Panc1 (cell line): Measurements from ENCODE around the gene NMD3. TPM values are rescaled to one million over a fixed set of nuclear protein-coding genes. Genes with fewer than 3 reads are reported as not detected.

Experiments used
- ATAC-seq: fragments of 200-7000 bp; cut with Tn5 transposase; 2 replicates; pipeline ENCODE4 v1.9.1; 2020; ENCODE audit warnings: mild to moderate bottlenecking, moderate library complexity
- BruUV-seq: library from RNA; stranded (reverse); fragments of 400-500 nt; replicated peaks from 2 replicates; lab custom pipeline; 2021; lab: Mats Ljungman, UMichigan
- CTCF ChIA-PET: fragments of 300-600 bp; sonication (Branson Sonifier 250); formaldehyde crosslinking; loops from one replicate; lab custom pipeline; 2022; ENCODE audit warnings: antibody characterized with exemption; lab: Charles Lee
- POLR2A ChIA-PET: fragments of 300-600 bp; sonication (Branson Sonifier 250); formaldehyde crosslinking; loops from one replicate; lab custom pipeline; 2022; ENCODE audit warnings: antibody characterized with exemption; lab: Charles Lee
- DNase-seq: peaks from one replicate; pipeline ENCODE4 v3.0.0-alpha.2; 2010; ENCODE audit warnings: low read depth, low spot score
- H3K27ac ChIP-seq: 2 replicates; pipeline ENCODE4 v1.5.1; 2011; ENCODE audit warnings: mild to moderate bottlenecking, low read length, inconsistent platforms
- H3K27me3 ChIP-seq: fragments of 200-500 bp; sonication (Bioruptor generic); 2 replicates; pipeline ENCODE4 v1.6.0; 2014; ENCODE audit warnings: low read length, inconsistent platforms; ENCODE audit not compliant: control insufficient read depth, insufficient read depth
- H3K36me3 ChIP-seq: fragments of 200-500 bp; sonication (Bioruptor generic); 2 replicates; pipeline ENCODE4 v1.5.1; 2014; ENCODE audit warnings: inconsistent platforms, mild to moderate bottlenecking, low read length, moderate library complexity; ENCODE audit not compliant: control insufficient read depth, insufficient read depth
- H3K4me1 ChIP-seq: 2 replicates; pipeline ENCODE4 v1.5.1; 2011; ENCODE audit warnings: inconsistent platforms, mild to moderate bottlenecking, low read length, moderate library complexity; ENCODE audit not compliant: control insufficient read depth, insufficient read depth
- H3K4me3 ChIP-seq, 2 experiments: 2 replicates each; pipeline ENCODE4 v1.5.1; 2011 to 2012; ENCODE audit warnings: low read depth in 2 of 2, low read length in 2 of 2, mild to moderate bottlenecking in 2 of 2, inconsistent platforms in 1 of 2, moderate library complexity in 1 of 2
- H3K9me3 ChIP-seq: fragments of 200-500 bp; sonication (Bioruptor generic); 2 replicates; pipeline ENCODE4 v1.5.1; 2014; ENCODE audit warnings: low read depth, mild to moderate bottlenecking, inconsistent platforms, low read length, moderate library complexity; ENCODE audit not compliant: control insufficient read depth, insufficient read depth
- POLR2AphosphoS5 ChIP-seq: IDR thresholded peaks from 2 replicates; pipeline ENCODE4 v1.6.1; 2012; ENCODE audit warnings: mild to moderate bottlenecking, low read depth, low read length, moderate library complexity
- SIN3A ChIP-seq: IDR thresholded peaks from 2 replicates; pipeline ENCODE4 v1.6.1; 2012; ENCODE audit warnings: low read depth, mild to moderate bottlenecking, low read length, moderate library complexity, borderline replicate concordance; ENCODE audit not compliant: insufficient read depth
- TCF7L2 ChIP-seq: IDR thresholded peaks from 2 replicates; pipeline ENCODE4 v1.6.1; 2011; ENCODE audit warnings: mild to moderate bottlenecking, low read depth, low read length, inconsistent platforms
- in situ Hi-C: cut with HindIII; loops from 2 replicates; pipeline ENCODE4 v1.10.0; 2016; ENCODE audit warnings: low sequenced_read_pairs, low pct_unique_long_range_greater_than_20kb
- intact Hi-C: fragments of 100-400 bp; cut with micrococcal nuclease; formaldehyde crosslinking; loops from one replicate; pipeline ENCODE4 v1.10.0; 2022; ENCODE audit not compliant: unreplicated experiment
- total RNA-seq: library from RNA; stranded (reverse); gene quantifications from one replicate; pipeline ENCODE4 v1.2.1, GENCODE V29; 2021; ENCODE audit not compliant: unreplicated experiment
- TF ChIP-seq, protein P1 (sequence below), 2 experiments: IDR thresholded peaks; 2 replicates each; pipeline ENCODE4 v1.6.1; 2011 to 2012; ENCODE audit warnings: low read depth in 2 of 2, control low read depth in 1 of 2, low read length in 1 of 2, mild to moderate bottlenecking in 1 of 2, moderate library complexity in 1 of 2; ENCODE audit not compliant: insufficient read depth in 1 of 2
- TF ChIP-seq, protein P2 (sequence below): fragments of 450-650 bp; IDR thresholded peaks from 2 replicates; pipeline ENCODE4 v1.5.1; 2017; ENCODE audit warnings: mild to moderate bottlenecking

The NMD3 gene
- total RNA-seq, 1 experiment from 2014 or later = 64.6 TPM

DNA sequence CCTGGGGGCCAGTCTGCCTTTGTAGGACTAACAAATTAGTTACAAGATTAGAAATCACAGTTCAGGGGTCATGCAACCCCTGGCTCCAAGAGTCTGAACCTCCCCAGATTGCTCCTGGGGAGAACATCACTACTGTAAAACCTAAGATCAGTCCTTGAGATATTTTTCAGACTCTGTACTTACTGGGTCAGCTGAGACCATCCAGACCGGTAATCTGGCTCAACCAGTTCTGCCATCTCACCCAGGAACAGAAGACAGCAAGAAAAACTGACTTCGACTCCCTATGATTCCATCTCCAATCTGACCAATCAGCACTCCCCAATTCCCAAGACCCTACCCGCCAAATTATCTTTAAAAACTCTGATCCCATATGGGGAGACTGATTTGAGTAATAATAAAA, 47.5 kb downstream of the NMD3 start:
- ChIA-PET CTCF (no interaction called here), POLR2A (no interaction called here)
- no TSS peak for BruUV-seq
- Histone ChIP-seq H3K27ac (no peak overlapping the region), H3K36me3 (no peaks in the 10 kb centered on the region), H3K9me3 (peaks cover 14% of the 10 kb centered on the region; the same call in 1 of the 2 replicates), H3K4me3 (no peak overlapping the region), H3K27me3 (no peaks in the 10 kb centered on the region), H3K4me1 (0 out of 2 replicates have a peak, but pooled peaks cover 4% of the 10 kb centered on the region)
- intact Hi-C loops = no loop called here
- TF ChIP-seq, protein P1, sequence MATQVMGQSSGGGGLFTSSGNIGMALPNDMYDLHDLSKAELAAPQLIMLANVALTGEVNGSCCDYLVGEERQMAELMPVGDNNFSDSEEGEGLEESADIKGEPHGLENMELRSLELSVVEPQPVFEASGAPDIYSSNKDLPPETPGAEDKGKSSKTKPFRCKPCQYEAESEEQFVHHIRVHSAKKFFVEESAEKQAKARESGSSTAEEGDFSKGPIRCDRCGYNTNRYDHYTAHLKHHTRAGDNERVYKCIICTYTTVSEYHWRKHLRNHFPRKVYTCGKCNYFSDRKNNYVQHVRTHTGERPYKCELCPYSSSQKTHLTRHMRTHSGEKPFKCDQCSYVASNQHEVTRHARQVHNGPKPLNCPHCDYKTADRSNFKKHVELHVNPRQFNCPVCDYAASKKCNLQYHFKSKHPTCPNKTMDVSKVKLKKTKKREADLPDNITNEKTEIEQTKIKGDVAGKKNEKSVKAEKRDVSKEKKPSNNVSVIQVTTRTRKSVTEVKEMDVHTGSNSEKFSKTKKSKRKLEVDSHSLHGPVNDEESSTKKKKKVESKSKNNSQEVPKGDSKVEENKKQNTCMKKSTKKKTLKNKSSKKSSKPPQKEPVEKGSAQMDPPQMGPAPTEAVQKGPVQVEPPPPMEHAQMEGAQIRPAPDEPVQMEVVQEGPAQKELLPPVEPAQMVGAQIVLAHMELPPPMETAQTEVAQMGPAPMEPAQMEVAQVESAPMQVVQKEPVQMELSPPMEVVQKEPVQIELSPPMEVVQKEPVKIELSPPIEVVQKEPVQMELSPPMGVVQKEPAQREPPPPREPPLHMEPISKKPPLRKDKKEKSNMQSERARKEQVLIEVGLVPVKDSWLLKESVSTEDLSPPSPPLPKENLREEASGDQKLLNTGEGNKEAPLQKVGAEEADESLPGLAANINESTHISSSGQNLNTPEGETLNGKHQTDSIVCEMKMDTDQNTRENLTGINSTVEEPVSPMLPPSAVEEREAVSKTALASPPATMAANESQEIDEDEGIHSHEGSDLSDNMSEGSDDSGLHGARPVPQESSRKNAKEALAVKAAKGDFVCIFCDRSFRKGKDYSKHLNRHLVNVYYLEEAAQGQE (IDR thresholded peaks at IDR 0.05; ENCODE audit: insufficient read depth in 1 of 2, low read depth in 2 of 2, low read length in 1 of 2) = no peak
- no peak for TF ChIP-seq TCF7L2
- TF ChIP-seq, protein P2, sequence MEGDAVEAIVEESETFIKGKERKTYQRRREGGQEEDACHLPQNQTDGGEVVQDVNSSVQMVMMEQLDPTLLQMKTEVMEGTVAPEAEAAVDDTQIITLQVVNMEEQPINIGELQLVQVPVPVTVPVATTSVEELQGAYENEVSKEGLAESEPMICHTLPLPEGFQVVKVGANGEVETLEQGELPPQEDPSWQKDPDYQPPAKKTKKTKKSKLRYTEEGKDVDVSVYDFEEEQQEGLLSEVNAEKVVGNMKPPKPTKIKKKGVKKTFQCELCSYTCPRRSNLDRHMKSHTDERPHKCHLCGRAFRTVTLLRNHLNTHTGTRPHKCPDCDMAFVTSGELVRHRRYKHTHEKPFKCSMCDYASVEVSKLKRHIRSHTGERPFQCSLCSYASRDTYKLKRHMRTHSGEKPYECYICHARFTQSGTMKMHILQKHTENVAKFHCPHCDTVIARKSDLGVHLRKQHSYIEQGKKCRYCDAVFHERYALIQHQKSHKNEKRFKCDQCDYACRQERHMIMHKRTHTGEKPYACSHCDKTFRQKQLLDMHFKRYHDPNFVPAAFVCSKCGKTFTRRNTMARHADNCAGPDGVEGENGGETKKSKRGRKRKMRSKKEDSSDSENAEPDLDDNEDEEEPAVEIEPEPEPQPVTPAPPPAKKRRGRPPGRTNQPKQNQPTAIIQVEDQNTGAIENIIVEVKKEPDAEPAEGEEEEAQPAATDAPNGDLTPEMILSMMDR = no peak
- no peak for TF ChIP-seq SIN3A
- TF ChIP-seq POLR2AphosphoS5 = no peak
- no peak for DNase-seq
- in situ Hi-C loops = no loop called here
- no peak for ATAC-seq

DNA sequence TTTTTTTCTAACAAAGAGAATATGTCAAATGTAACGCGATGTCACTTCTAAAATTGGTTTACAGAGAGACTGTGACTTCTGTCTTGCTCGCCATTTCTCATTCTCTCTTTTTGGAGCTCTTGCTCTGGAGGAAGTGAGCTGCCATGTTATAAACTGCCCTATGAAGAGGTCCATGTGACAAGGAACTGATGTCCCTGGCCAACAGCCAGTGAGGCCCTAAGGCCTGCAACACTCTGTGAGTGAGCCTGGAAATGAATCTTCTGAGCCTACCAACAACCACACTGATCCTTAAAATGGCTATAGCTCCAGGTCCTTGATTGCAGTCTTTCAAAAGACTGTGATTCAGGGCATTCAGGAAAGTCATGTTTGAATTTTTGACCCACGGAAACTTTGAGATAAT, 49.9 kb downstream of the NMD3 start:
- ChIA-PET CTCF (no interaction called here), POLR2A (no interaction called here)
- no peak for ATAC-seq
- TF ChIP-seq, protein P2 = no peak
- TF ChIP-seq, protein P1 (IDR thresholded peaks at IDR 0.05; ENCODE audit: insufficient read depth in 1 of 2, low read depth in 2 of 2, low read length in 1 of 2) = no peak
- TF ChIP-seq SIN3A (no peak), TCF7L2 (no peak), POLR2AphosphoS5 (no peak)
- in situ Hi-C loops (no loop called here), intact Hi-C loops (loop anchor here (5.0 kb wide), 1 partner anchor 151 kb away; no protein-coding TSS in a partner anchor)
- no peaks in the 10 kb centered on the region for H3K27me3 ChIP-seq
- H3K4me1 ChIP-seq = 0 out of 2 replicates have a peak, but pooled peaks cover 4% of the 10 kb centered on the region
- H3K9me3 ChIP-seq = no peaks in the 10 kb centered on the region
- H3K4me3 ChIP-seq = no peak overlapping the region
- no peaks in the 10 kb centered on the region for H3K36me3 ChIP-seq
- DNase-seq = no peak
- BruUV-seq = no TSS peak
- no peak overlapping the region for H3K27ac ChIP-seq
